Panc1 (cell line): ENCODE measurements around the gene VPS52. TPM values are rescaled to one million over a fixed set of nuclear protein-coding genes. Genes with fewer than 3 reads are reported as not detected.

ENCODE experiments used
- ATAC-seq: fragments of 200-7000 bp; cut with Tn5 transposase; 2 replicates; pipeline ENCODE4 v1.9.1; 2020; ENCODE audit warnings: mild to moderate bottlenecking, moderate library complexity
- BruUV-seq: library from RNA; stranded (reverse); fragments of 400-500 nt; replicated peaks from 2 replicates; lab custom pipeline; 2021; lab: Mats Ljungman, UMichigan
- CTCF ChIA-PET: fragments of 300-600 bp; sonication (Branson Sonifier 250); formaldehyde crosslinking; loops from one replicate; lab custom pipeline; 2022; ENCODE audit warnings: antibody characterized with exemption; lab: Charles Lee
- POLR2A ChIA-PET: fragments of 300-600 bp; sonication (Branson Sonifier 250); formaldehyde crosslinking; loops from one replicate; lab custom pipeline; 2022; ENCODE audit warnings: antibody characterized with exemption; lab: Charles Lee
- DNase-seq: peaks from one replicate; pipeline ENCODE4 v3.0.0-alpha.2; 2010; ENCODE audit warnings: low read depth, low spot score
- H3K27ac ChIP-seq: 2 replicates; pipeline ENCODE4 v1.5.1; 2011; ENCODE audit warnings: mild to moderate bottlenecking, low read length, inconsistent platforms
- H3K27me3 ChIP-seq: fragments of 200-500 bp; sonication (Bioruptor generic); 2 replicates; pipeline ENCODE4 v1.6.0; 2014; ENCODE audit warnings: low read length, inconsistent platforms; ENCODE audit not compliant: control insufficient read depth, insufficient read depth
- H3K36me3 ChIP-seq: fragments of 200-500 bp; sonication (Bioruptor generic); 2 replicates; pipeline ENCODE4 v1.5.1; 2014; ENCODE audit warnings: inconsistent platforms, mild to moderate bottlenecking, low read length, moderate library complexity; ENCODE audit not compliant: control insufficient read depth, insufficient read depth
- H3K4me1 ChIP-seq: 2 replicates; pipeline ENCODE4 v1.5.1; 2011; ENCODE audit warnings: inconsistent platforms, mild to moderate bottlenecking, low read length, moderate library complexity; ENCODE audit not compliant: control insufficient read depth, insufficient read depth
- H3K4me3 ChIP-seq, 2 experiments: 2 replicates each; pipeline ENCODE4 v1.5.1; 2011 to 2012; ENCODE audit warnings: low read depth in 2 of 2, low read length in 2 of 2, mild to moderate bottlenecking in 2 of 2, inconsistent platforms in 1 of 2, moderate library complexity in 1 of 2
- H3K9me3 ChIP-seq: fragments of 200-500 bp; sonication (Bioruptor generic); 2 replicates; pipeline ENCODE4 v1.5.1; 2014; ENCODE audit warnings: low read depth, mild to moderate bottlenecking, inconsistent platforms, low read length, moderate library complexity; ENCODE audit not compliant: control insufficient read depth, insufficient read depth
- POLR2AphosphoS5 ChIP-seq: IDR thresholded peaks from 2 replicates; pipeline ENCODE4 v1.6.1; 2012; ENCODE audit warnings: mild to moderate bottlenecking, low read depth, low read length, moderate library complexity
- SIN3A ChIP-seq: IDR thresholded peaks from 2 replicates; pipeline ENCODE4 v1.6.1; 2012; ENCODE audit warnings: low read depth, mild to moderate bottlenecking, low read length, moderate library complexity, borderline replicate concordance; ENCODE audit not compliant: insufficient read depth
- TCF7L2 ChIP-seq: IDR thresholded peaks from 2 replicates; pipeline ENCODE4 v1.6.1; 2011; ENCODE audit warnings: mild to moderate bottlenecking, low read depth, low read length, inconsistent platforms
- in situ Hi-C: cut with HindIII; loops from 2 replicates; pipeline ENCODE4 v1.10.0; 2016; ENCODE audit warnings: low sequenced_read_pairs, low pct_unique_long_range_greater_than_20kb
- intact Hi-C: fragments of 100-400 bp; cut with micrococcal nuclease; formaldehyde crosslinking; loops from one replicate; pipeline ENCODE4 v1.10.0; 2022; ENCODE audit not compliant: unreplicated experiment
- total RNA-seq: library from RNA; stranded (reverse); gene quantifications from one replicate; pipeline ENCODE4 v1.2.1, GENCODE V29; 2021; ENCODE audit not compliant: unreplicated experiment
- TF ChIP-seq, protein P1 (sequence below): fragments of 450-650 bp; IDR thresholded peaks from 2 replicates; pipeline ENCODE4 v1.5.1; 2017; ENCODE audit warnings: mild to moderate bottlenecking
- TF ChIP-seq, protein P2 (sequence below), 2 experiments: IDR thresholded peaks; 2 replicates each; pipeline ENCODE4 v1.6.1; 2011 to 2012; ENCODE audit warnings: low read depth in 2 of 2, control low read depth in 1 of 2, low read length in 1 of 2, mild to moderate bottlenecking in 1 of 2, moderate library complexity in 1 of 2; ENCODE audit not compliant: insufficient read depth in 1 of 2

Gene VPS52
- total RNA-seq, 1 experiment from 2014 or later = 77.7 TPM

DNA sequence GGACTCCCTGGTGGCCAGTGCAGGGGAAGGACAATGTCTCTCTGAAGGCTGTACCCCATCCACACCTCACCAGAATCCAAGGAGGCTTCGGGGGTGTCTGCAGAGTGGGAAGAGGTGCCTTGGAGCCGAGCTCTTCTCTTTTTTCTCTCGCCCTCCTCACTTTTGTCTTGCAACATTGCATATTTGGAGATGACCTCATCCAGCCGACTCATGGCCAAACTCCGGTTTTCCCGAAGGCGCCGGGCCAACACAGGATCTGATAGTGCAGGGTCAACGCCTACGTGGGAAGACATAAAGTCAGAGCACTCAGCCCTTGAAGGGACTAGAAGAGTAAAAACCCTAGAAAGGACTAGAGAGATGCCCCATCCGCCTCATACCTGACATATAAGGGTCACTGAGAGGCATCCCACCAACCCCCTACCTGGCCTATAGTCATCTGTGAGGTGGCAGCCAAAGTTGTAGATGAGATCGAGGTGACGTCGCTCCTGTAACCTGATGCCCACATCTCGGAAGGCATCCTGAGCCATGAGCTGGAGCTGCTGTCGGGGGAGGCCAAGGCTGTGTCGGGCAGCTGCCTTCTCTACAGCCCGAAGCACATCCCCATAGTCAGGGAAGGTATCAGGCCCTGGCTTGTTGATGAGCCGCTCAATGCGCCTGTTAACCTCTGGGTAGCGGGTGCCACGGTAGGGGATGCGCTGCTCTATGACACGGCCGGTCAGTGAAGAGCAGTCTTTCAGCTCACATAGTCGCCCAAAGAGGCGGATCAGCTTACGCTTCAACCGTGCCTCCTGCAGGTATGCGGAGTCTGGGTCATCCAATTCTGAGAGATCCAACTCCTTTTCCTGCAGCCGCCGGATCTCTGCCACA is 48.9 kb upstream of the VPS52 start:
- POLR2A ChIA-PET = no interaction called here
- Histone ChIP-seq H3K9me3 (no peaks in the 10 kb centered on the region), H3K4me3 (peak overlapping the region; percentile 65 to 81), H3K36me3 (peaks cover 18% of the 10 kb centered on the region), H3K27me3 (no peaks in the 10 kb centered on the region), H3K27ac (peak overlapping the region; percentile 89), H3K4me1 (peaks cover 54% of the 10 kb centered on the region)
- ATAC-seq (no peak), DNase-seq (no peak)
- BruUV-seq = no TSS peak
- CTCF ChIA-PET = interaction anchor here (0.6 kb wide), 1 partner anchor 90 kb away, joined by 11 read pairs; the partner anchor contains the start of gene PHF1
- intact Hi-C loops = no loop called here
- TF ChIP-seq TCF7L2 = no peak
- no peak for TF ChIP-seq POLR2AphosphoS5
- no peak for TF ChIP-seq SIN3A
- TF ChIP-seq, protein P1, sequence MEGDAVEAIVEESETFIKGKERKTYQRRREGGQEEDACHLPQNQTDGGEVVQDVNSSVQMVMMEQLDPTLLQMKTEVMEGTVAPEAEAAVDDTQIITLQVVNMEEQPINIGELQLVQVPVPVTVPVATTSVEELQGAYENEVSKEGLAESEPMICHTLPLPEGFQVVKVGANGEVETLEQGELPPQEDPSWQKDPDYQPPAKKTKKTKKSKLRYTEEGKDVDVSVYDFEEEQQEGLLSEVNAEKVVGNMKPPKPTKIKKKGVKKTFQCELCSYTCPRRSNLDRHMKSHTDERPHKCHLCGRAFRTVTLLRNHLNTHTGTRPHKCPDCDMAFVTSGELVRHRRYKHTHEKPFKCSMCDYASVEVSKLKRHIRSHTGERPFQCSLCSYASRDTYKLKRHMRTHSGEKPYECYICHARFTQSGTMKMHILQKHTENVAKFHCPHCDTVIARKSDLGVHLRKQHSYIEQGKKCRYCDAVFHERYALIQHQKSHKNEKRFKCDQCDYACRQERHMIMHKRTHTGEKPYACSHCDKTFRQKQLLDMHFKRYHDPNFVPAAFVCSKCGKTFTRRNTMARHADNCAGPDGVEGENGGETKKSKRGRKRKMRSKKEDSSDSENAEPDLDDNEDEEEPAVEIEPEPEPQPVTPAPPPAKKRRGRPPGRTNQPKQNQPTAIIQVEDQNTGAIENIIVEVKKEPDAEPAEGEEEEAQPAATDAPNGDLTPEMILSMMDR = no peak
- TF ChIP-seq, protein P2, sequence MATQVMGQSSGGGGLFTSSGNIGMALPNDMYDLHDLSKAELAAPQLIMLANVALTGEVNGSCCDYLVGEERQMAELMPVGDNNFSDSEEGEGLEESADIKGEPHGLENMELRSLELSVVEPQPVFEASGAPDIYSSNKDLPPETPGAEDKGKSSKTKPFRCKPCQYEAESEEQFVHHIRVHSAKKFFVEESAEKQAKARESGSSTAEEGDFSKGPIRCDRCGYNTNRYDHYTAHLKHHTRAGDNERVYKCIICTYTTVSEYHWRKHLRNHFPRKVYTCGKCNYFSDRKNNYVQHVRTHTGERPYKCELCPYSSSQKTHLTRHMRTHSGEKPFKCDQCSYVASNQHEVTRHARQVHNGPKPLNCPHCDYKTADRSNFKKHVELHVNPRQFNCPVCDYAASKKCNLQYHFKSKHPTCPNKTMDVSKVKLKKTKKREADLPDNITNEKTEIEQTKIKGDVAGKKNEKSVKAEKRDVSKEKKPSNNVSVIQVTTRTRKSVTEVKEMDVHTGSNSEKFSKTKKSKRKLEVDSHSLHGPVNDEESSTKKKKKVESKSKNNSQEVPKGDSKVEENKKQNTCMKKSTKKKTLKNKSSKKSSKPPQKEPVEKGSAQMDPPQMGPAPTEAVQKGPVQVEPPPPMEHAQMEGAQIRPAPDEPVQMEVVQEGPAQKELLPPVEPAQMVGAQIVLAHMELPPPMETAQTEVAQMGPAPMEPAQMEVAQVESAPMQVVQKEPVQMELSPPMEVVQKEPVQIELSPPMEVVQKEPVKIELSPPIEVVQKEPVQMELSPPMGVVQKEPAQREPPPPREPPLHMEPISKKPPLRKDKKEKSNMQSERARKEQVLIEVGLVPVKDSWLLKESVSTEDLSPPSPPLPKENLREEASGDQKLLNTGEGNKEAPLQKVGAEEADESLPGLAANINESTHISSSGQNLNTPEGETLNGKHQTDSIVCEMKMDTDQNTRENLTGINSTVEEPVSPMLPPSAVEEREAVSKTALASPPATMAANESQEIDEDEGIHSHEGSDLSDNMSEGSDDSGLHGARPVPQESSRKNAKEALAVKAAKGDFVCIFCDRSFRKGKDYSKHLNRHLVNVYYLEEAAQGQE (IDR thresholded peaks at IDR 0.05; ENCODE audit: insufficient read depth in 1 of 2, low read depth in 2 of 2, low read length in 1 of 2) = no peak
- in situ Hi-C loops = no loop called here

DNA sequence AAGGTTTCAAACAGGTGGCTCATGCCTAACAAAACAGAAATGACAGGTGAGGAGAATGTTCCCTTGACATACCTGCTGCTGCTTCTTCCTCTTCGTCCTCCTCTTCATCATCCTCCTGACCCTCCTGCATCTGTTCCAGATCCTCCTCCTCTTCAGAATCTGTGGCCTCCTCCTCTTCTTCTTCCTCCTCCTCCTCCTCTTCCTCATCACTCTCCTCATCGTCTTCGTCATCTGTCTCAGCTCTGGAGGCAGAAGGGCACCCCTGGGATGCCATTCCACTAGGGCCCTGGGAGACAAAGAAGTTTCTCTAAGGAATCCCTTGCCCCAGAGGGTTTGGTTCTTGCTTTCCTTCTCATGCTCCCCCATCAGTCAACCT is 48.3 kb upstream of the VPS52 start:
- H3K27ac ChIP-seq = peak overlapping the region; percentile 89
- no TSS peak for BruUV-seq
- POLR2A ChIA-PET = no interaction called here
- CTCF ChIA-PET = no interaction called here
- DNase-seq (no peak), ATAC-seq (no peak)
- H3K27me3 ChIP-seq = no peaks in the 10 kb centered on the region
- no peak for TF ChIP-seq SIN3A
- no peak for TF ChIP-seq POLR2AphosphoS5
- TF ChIP-seq, protein P2 (IDR thresholded peaks at IDR 0.05; ENCODE audit: insufficient read depth in 1 of 2, low read depth in 2 of 2, low read length in 1 of 2) = no peak
- TF ChIP-seq, protein P1 = no peak
- TF ChIP-seq TCF7L2 = no peak
- H3K9me3 ChIP-seq = no peaks in the 10 kb centered on the region
- H3K4me1 ChIP-seq = peaks cover 59% of the 10 kb centered on the region
- intact Hi-C loops (no loop called here), in situ Hi-C loops (no loop called here)
- H3K4me3 ChIP-seq = peak overlapping the region; percentile 65 to 81
- peaks cover 18% of the 10 kb centered on the region for H3K36me3 ChIP-seq
